NB4 (cell line): ENCODE results near the gene CCDC107.

Source experiments
- MYC ChIP-seq: IDR thresholded peaks from 2 replicates; pipeline ENCODE4 v1.6.1; 2011; ENCODE audit warnings: low read depth, low read length
- POLR2A ChIP-seq: IDR thresholded peaks from 2 replicates; pipeline ENCODE4 v1.6.1; 2011; ENCODE audit warnings: mild to moderate bottlenecking; ENCODE audit not compliant: insufficient read length; ENCODE audit errors: extremely low read depth
- TF ChIP-seq, protein P1 (sequence below): IDR thresholded peaks from one replicate; pipeline ENCODE4 v1.5.1; 2012; ENCODE audit warnings: low read depth, low read length
- TF ChIP-seq, protein P2 (sequence below): IDR thresholded peaks from 2 replicates; pipeline ENCODE4 v1.6.1; 2011; ENCODE audit warnings: low read depth, low read length

DNA sequence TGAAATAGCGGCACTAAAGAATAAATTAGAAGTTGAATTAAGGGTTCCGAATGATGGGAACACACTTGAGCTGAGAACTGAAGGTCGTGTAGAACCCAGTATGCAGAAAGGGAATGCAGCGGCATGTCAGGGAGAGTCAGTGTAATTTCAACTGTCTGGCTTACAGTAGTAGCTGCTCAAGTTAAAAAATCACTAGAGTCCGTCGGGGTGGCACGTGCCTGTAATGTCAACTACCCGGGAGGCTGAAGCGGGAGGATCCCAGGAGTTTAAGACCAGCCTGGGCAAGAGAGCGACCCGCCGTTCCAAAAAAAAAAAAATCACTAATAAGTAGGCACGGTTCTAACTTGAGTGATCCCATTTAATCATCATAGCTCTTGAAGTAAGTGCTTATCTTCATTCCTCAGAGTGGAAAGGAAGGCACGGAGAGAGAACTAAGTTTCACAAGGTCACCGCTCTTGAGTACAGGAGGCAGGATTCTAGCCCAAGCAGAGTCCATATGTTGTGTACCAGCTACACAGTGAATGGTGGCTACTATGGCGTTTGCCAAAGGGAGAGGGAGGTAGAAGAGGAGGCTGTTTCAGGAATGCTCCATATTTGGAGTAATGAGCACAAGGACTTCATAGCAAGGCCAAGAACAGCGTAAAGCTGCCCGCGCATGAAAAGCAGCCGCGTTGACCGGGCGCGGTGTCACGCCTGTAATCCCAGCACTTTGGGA is 1.1 kb upstream of the CCDC107 start:
- TF ChIP-seq, protein P1, sequence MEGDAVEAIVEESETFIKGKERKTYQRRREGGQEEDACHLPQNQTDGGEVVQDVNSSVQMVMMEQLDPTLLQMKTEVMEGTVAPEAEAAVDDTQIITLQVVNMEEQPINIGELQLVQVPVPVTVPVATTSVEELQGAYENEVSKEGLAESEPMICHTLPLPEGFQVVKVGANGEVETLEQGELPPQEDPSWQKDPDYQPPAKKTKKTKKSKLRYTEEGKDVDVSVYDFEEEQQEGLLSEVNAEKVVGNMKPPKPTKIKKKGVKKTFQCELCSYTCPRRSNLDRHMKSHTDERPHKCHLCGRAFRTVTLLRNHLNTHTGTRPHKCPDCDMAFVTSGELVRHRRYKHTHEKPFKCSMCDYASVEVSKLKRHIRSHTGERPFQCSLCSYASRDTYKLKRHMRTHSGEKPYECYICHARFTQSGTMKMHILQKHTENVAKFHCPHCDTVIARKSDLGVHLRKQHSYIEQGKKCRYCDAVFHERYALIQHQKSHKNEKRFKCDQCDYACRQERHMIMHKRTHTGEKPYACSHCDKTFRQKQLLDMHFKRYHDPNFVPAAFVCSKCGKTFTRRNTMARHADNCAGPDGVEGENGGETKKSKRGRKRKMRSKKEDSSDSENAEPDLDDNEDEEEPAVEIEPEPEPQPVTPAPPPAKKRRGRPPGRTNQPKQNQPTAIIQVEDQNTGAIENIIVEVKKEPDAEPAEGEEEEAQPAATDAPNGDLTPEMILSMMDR: no peak
- TF ChIP-seq POLR2A: no peak
- TF ChIP-seq, protein P2, sequence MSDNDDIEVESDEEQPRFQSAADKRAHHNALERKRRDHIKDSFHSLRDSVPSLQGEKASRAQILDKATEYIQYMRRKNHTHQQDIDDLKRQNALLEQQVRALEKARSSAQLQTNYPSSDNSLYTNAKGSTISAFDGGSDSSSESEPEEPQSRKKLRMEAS: no peak
- TF ChIP-seq MYC: no peak
